Activated CD4-positive, CD25-positive, alpha-beta regulatory T cell (primary cell): Measurements from ENCODE around the gene CCT7.

ENCODE experiments used
- DNase-seq, 4 experiments: peaks; one replicate each; lab custom pipeline; 2025; lab: John Stamatoyannopoulos, UW

CCT7 gene

GRCh38 chr2:73268830-73269685, 35.0 kb downstream of the CCT7 start:
- DNase-seq, result peak; percentile 12 to 67 (median 42)

GRCh38 chr2:73269686-73270465, 35.8 kb downstream of the CCT7 start:
- DNase-seq, result no peak

GRCh38 chr2:73272270-73272669, 38.2 kb downstream of the CCT7 start:
- DNase-seq, result no peak

DNA sequence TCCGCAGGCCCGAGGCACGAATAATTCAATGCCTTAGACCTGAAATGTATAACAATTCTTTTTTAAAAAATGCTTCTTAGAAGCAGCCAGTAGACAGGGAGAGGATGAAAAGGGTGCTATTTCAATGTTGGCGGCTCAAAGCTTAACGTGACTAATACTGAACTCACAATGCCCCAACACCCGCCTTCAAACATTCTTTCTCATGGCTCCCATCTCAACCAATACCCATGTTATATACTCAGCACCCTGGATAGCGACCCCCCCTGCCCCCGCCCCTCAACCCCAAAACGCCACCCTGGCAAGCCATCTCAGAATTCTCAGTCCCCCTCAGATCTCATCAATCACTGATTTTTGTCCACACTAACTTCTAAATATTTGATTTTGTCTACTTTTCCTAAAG, 45.7 kb downstream of the CCT7 start:
- DNase-seq, result no peak

- DNase-seq, result no peak
Observed at GRCh38 chr2:73281244-73281643, 47.1 kb downstream of the CCT7 start.

GRCh38 chr2:73282924-73283544, 48.9 kb downstream of the CCT7 start:
- no peak for DNase-seq

- DNase-seq, result no peak
Observed at GRCh38 chr2:73283545-73284295, 49.6 kb downstream of the CCT7 start.

DNA sequence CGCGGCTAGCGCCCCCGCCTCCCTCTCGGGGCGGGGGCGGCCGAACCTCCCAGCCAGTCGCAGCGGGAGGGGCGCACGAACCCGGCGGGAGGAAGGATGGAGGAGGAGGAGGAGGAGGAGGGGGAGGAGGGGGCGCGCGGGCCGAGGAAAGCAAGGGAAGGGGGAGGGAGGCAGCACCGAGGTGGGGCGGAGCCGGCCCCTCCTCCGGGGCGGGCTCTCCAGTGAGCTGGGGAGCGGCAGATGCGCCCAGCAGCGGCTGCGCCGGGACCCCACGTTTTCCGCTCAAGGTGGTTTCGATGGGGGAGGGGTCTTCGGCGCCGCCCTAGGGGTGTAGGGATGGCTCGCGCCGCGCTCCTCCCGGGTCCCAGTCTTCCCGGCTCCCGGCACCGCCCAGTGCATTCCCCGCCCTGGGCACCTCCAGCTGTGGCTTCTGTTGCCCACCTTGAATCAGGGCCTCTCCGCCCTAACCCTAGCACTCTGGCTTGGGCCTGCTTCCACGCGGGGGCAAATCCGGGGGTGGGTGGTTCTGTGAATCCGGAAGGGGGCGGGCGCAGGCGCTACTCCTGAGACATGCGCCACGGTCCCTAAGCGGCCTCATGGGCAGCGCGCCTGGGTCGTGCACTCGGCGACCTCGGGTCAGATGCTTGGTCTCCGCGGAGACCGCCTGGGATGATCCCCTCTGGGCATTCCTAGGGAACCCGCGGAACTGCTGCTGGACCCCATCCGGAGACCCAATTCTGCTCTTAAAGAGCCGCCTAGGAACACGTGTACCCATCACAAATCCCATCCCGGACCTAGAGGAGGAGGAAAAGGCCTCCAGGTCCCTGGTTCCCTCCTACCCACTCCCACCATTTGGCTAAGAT, 50.4 kb downstream of the CCT7 start, which contains the start of gene FBXO41:
FBXO41 (minus strand) TSS at position 183 of the 863 bp plus-strand sequence. CDS start 14,848 bp downstream, outside the sequence.
- DNase-seq, result peak; percentile 35 to 56 (median 43)

DNA sequence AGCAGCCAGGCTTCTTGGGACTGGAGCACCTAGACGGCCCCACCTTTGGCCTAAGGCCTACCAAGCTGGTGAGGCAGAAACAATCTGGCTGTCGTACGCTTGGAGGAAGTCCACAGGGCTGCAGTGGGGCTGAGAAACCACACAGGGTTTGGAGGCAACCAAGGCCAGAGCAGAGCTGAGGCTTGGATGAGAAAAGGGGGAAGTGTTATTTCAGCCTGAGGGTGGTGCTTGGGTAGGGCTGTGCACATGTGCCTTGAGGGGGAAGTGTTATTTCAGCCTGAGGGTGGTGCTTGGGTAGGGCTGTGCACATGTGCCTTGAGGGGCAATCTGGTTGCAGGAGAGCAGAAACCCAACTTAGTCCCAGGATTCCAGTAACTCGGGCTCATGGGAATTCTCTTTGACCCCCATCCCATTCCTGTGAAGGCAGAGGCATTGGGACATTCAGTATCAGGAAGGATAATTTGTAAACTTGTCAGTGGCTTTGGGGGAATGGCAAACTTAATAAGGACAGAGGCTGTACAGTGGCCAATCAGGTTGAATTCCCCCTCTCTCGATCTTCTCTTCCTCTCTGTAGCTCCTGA, 51.1 kb downstream of the CCT7 start:
- DNase-seq, result no peak

DNA sequence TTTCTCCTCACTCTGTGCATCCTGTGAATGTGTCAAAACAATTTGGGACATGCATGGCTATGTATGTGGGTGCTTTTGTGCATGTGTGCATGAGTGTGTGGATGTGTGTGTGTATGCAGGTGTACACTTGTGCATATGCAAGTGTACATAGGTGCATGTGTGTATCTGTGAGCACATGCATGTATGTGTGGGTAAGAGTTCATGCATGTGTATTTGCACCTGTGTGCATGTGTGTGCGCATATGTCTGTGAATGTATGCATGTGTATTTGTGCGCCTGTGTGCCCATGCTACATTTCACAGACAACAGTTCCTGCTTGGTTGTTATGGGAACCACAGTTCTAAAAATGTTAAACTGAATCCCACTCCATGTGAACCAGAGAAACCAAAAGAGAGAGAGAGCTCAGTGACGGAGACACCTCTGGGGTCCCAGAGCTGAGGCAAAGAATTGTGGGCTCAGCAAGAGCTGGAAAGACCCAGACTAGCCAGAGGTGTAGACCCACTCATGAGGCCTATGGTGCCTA, 52.1 kb downstream of the CCT7 start:
- DNase-seq, result no peak

DNA sequence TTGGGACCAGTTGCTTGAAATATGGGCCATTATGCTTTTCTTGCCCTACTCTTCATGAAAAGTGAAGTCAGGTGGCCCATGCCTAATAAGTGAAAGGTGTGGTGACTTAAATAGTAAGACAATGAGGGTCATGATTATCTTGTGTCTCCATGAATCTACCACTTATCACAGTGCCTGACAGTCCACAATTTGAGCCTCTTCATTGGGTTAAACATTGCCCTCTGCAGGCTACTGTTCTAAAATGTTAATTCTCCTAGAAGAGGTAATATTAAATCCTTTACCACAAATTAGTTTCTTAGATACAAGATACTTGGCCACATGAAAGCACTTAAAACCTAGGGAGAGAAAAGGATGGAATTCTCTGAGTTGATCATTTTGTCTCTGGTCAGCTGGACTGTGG, 55.2 kb downstream of the CCT7 start:
- DNase-seq, result no peak

DNA sequence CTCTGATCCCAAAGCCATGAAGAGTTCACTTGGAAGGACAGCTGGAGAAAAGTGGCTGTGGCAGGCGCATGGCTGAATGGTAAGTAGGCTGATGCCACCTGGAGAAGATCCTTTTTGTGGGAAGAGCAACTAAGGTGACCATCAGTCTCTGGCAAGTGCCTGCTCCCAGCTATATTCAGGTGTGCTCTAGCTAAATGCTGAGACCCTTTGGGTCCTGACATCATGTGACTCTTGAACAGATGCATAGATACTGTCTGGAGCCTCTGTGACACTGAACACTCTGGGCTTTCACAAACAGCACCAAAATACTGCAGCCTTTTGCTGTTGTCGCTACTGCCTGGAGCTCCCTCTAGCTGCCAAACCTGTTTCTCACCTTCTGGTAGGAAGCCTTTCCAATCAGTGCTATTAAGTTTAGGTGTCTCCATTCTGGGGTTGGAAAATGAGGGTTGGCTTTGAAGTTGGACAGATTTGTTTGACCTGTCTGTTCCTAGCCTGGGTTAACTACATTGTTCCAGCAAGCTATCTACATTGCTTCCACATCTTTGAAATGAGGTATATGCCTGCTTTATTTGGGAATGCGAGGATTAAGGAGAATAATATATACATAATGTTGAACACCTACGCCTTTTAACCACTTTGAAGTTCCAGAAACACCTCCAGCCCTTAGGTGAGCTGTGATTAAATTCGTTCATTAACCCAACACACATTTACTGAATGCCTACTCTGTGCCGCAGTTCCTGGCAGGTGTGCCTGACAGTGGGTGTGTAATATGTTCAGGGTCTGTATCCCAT, 56.1 kb downstream of the CCT7 start:
- DNase-seq, result no peak

GRCh38 chr2:73291093-73291460, 57.0 kb downstream of the CCT7 start:
- peak in 2 of 4 experiments; percentile 15 to 34 for DNase-seq

GRCh38 chr2:73291461-73292315, 57.6 kb downstream of the CCT7 start:
- no peak for DNase-seq

- DNase-seq, result no peak
Observed at GRCh38 chr2:73292316-73292905, 58.3 kb downstream of the CCT7 start.

DNA sequence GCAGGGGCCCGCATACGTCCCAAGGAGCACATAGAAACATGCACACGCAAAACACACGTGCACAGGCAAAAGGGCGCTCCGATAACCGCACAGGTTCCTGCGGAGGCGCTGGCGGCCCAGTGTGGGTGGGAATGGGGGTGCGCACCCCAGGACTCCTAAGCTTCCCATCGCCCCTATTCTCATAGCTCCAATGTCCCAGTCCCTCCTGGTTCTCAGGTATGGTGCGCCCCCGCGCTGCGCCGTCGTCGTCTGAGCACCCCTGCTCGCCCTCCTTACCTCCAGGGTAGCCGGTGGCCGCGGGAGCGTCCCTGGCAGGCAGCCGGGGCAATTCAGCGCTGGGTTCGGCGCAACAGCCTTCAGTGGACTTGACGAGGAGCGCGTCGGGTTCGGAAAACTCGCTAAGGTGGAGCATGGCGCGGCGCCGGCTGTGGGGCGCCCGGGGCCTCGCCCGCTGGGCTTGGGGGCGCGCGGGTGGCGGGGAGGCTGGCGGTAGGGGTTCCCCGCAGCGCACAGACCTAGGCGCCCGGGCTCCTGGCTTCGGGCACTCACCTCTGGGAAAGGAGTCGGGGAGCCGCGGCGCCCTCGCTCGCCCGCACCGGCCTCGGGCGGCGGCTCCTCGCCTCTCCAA, 58.9 kb downstream of the CCT7 start:
- no peak for DNase-seq

GRCh38 chr2:73293534-73294171, 59.5 kb downstream of the CCT7 start, which contains the start of gene EGR4:
Gene EGR4, minus strand, starts transcription at chr2:73293548. Its CDS starts 231 bp downstream, at chr2:73293317.
- DNase-seq, result peak; percentile 61 to 78 (median 74)
